SK-N-SH (cell line): ENCODE results near the gene ENKD1. TPM values are rescaled to one million over a fixed set of nuclear protein-coding genes. Genes with fewer than 3 reads are reported as not detected.

Source experiments
- CTCF ChIA-PET: fragments of 300-600, 350-600 bp; formaldehyde crosslinking; extraction: SDS; loops from one replicate; lab custom pipeline; 2021; lab: Yijun Ruan, JAX
- POLR2A ChIA-PET: fragments of 350-600 bp; sonication (Branson Sonifier 250); formaldehyde crosslinking; extraction: SDS; loops from one replicate; lab custom pipeline; 2020; ENCODE audit warnings: antibody characterized with exemption, inconsistent platforms; lab: Yijun Ruan, JAX
- DNase-seq: peaks from one replicate; pipeline ENCODE4 v3.0.0; 2012
- H2AFZ ChIP-seq: fragments of 200-600 bp; sonication (generic); 2 replicates; pipeline ENCODE4 v1.8.1; 2016; ENCODE audit warnings: antibody characterized with exemption, mild to moderate bottlenecking, low read depth
- H3F3A ChIP-seq: fragments of 200-600 bp; sonication (generic); replicated peaks from 2 replicates; pipeline ENCODE3; 2016; ENCODE audit warnings: antibody characterized with exemption, mild to moderate bottlenecking; ENCODE audit not compliant: insufficient read depth
- H3K27ac ChIP-seq, 2 experiments: fragments of 200-500 bp in 1 of 2; fragments of 200-600 bp in 1 of 2; sonication (Bioruptor generic) in 1 of 2; sonication (generic), shearing (Covaris generic) in 1 of 2; 2 replicates each; pipeline versions ENCODE4 v1.5.1 to v1.6.1; 2014 to 2016; ENCODE audit warnings: low read depth in 2 of 2, inconsistent platforms in 1 of 2, low read length in 1 of 2, mild to moderate bottlenecking in 1 of 2, mixed read lengths in 1 of 2
- H3K27me3 ChIP-seq: fragments of 200-600 bp; sonication (generic), shearing (Covaris generic); 2 replicates; pipeline ENCODE4 v1.6.1; 2016; ENCODE audit warnings: mixed run types; ENCODE audit not compliant: insufficient read depth
- H3K36me3 ChIP-seq, 2 experiments: fragments of 200-500 bp in 1 of 2; fragments of 200-600 bp in 1 of 2; sonication (Bioruptor generic) in 1 of 2; sonication (generic) in 1 of 2; replicated peaks in 1 of 2; 2 replicates each; pipeline versions ENCODE3 to v1.5.1; 2014 to 2016; ENCODE audit warnings: low read length in 1 of 2, mild to moderate bottlenecking in 1 of 2; ENCODE audit not compliant: insufficient read depth in 2 of 2, control insufficient read depth in 1 of 2
- H3K4me1 ChIP-seq, 2 experiments: fragments of 200-500 bp in 1 of 2; fragments of 200-600 bp in 1 of 2; sonication (Bioruptor generic) in 1 of 2; sonication (generic), shearing (Covaris generic) in 1 of 2; 2 replicates each; pipeline versions ENCODE4 v1.5.1 to v1.6.1; 2014 to 2016; ENCODE audit warnings: low read depth in 1 of 2, low read length in 1 of 2, mixed run types in 1 of 2; ENCODE audit not compliant: insufficient read depth in 2 of 2, control insufficient read depth in 1 of 2
- H3K4me2 ChIP-seq: fragments of 200-600 bp; sonication (generic), shearing (Covaris generic); 2 replicates; pipeline ENCODE4 v1.6.1; 2017; ENCODE audit warnings: mixed run types
- H3K4me3 ChIP-seq, 2 experiments: fragments of 200-500 bp in 1 of 2; fragments of 200-600 bp in 1 of 2; sonication (Bioruptor generic) in 1 of 2; sonication (generic), shearing (Covaris generic) in 1 of 2; 2 replicates each; pipeline versions ENCODE4 v1.5.1 to v1.8.1; 2014 to 2016; ENCODE audit warnings: low read depth in 2 of 2, inconsistent platforms in 1 of 2, low read length in 1 of 2, mild to moderate bottlenecking in 1 of 2, mixed read lengths in 1 of 2, moderate library complexity in 1 of 2
- H3K79me2 ChIP-seq: fragments of 200-600 bp; sonication (generic); 2 replicates; pipeline ENCODE4 v1.8.1; 2017; ENCODE audit warnings: mild to moderate bottlenecking; ENCODE audit not compliant: insufficient read depth
- H3K9ac ChIP-seq: fragments of 200-600 bp; sonication (generic); 2 replicates; pipeline ENCODE4 v1.6.1; 2017; ENCODE audit warnings: mixed run types
- H3K9me2 ChIP-seq: fragments of 200-600 bp; sonication (generic); 2 replicates; pipeline ENCODE4 v1.6.1; 2017; ENCODE audit warnings: mixed run types
- H3K9me3 ChIP-seq: fragments of 200-600 bp; sonication (generic); 2 replicates; pipeline ENCODE4 v1.6.1; 2017; ENCODE audit warnings: mixed run types, mild to moderate bottlenecking, moderate library complexity
- H4K20me1 ChIP-seq: fragments of 200-600 bp; sonication (generic); 2 replicates; pipeline ENCODE4 v1.6.1; 2017; ENCODE audit warnings: mild to moderate bottlenecking, mixed run types; ENCODE audit not compliant: insufficient read depth
- CTCF ChIP-seq: fragments of 200-600 bp; sonication (generic); IDR thresholded peaks from 2 replicates; pipeline ENCODE4 v1.6.1; 2017; ENCODE audit warnings: antibody characterized with exemption, mild to moderate bottlenecking, moderate library complexity
- EZH2phosphoT487 ChIP-seq: fragments of 200-600 bp; sonication (generic); IDR thresholded peaks from 2 replicates; pipeline ENCODE4 v1.6.1; 2017; ENCODE audit warnings: low read depth, mixed run types, mild to moderate bottlenecking, antibody characterized with exemption, moderate library complexity, borderline replicate concordance
- FOXJ3 ChIP-seq: sonication (generic); formaldehyde crosslinking; IDR thresholded peaks from 2 replicates; pipeline ENCODE4 v1.5.1; 2020; ENCODE audit warnings: mild to moderate bottlenecking, missing genetic modification reagents
- GABPA ChIP-seq: IDR thresholded peaks from 2 replicates; pipeline ENCODE4 v1.4.0; 2012; ENCODE audit warnings: low read depth, mild to moderate bottlenecking
- MEF2A ChIP-seq: IDR thresholded peaks from 2 replicates; pipeline ENCODE4 v1.4.0; 2012; ENCODE audit warnings: low read depth, borderline replicate concordance
- NFIC ChIP-seq: IDR thresholded peaks from 2 replicates; pipeline ENCODE4 v1.4.0; 2012; ENCODE audit warnings: borderline replicate concordance
- NRF1 ChIP-seq: IDR thresholded peaks from 2 replicates; pipeline ENCODE4 v1.6.1; 2012; ENCODE audit warnings: low read depth, mild to moderate bottlenecking, low read length
- PBX3 ChIP-seq: IDR thresholded peaks from 2 replicates; pipeline ENCODE4; 2012
- POLR2AphosphoS5 ChIP-seq: IDR thresholded peaks from 2 replicates; pipeline ENCODE4 v1.6.1; 2012; ENCODE audit warnings: low read depth, low read length
- RAD21 ChIP-seq: IDR thresholded peaks from 2 replicates; pipeline ENCODE4 v1.6.1; 2012; ENCODE audit warnings: mild to moderate bottlenecking, low read length
- REST ChIP-seq: IDR thresholded peaks from 2 replicates; pipeline ENCODE4 v1.6.1; 2012; ENCODE audit warnings: mild to moderate bottlenecking, low read depth, low read length, moderate library complexity
- RFX5 ChIP-seq: IDR thresholded peaks from 2 replicates; pipeline ENCODE4 v1.6.1; 2012; ENCODE audit warnings: mild to moderate bottlenecking, improper control_type of control experiment, low read length
- SIN3A ChIP-seq: IDR thresholded peaks from 2 replicates; pipeline ENCODE4 v1.6.1; 2012; ENCODE audit warnings: low read depth, mild to moderate bottlenecking, low read length, moderate library complexity, borderline replicate concordance
- SMC3 ChIP-seq: IDR thresholded peaks from 2 replicates; pipeline ENCODE4 v1.6.1; 2012; ENCODE audit warnings: low read depth, low read length, improper control_type of control experiment
- TEAD4 ChIP-seq: IDR thresholded peaks from 2 replicates; pipeline ENCODE4 v1.4.0; 2012; ENCODE audit warnings: mild to moderate bottlenecking, borderline replicate concordance; ENCODE audit not compliant: insufficient read depth
- USF2 ChIP-seq: fragments of 150-350 bp; IDR thresholded peaks from 2 replicates; pipeline ENCODE4 v1.6.1; 2017; ENCODE audit warnings: antibody characterized with exemption, low read length, low read depth, borderline replicate concordance
- YY1 ChIP-seq: IDR thresholded peaks from 2 replicates; pipeline ENCODE4 v1.4.0; 2012; ENCODE audit warnings: low read depth, mild to moderate bottlenecking
- ZBTB33 ChIP-seq: IDR thresholded peaks from 2 replicates; pipeline ENCODE4 v1.4.0; 2012; ENCODE audit warnings: low read depth, borderline replicate concordance
- WGBS: methylation state at CpG from one replicate; pipeline ENCODE4 v1.1.6; 2017; ENCODE audit warnings: low lambda C conversion rate; 5-methylcytosine and 5-hydroxymethylcytosine counted together
- polyA plus RNA-seq, 3 experiments: library from polyadenylated mRNA; depleted of rRNA; stranded (reverse); fragments of >200 nt; gene quantifications; 2 replicates each; pipeline ENCODE4 v1.2.3, GENCODE V29; 2012

ENKD1 gene
- polyA plus RNA-seq, 1 of the 3 experiments (the other 2 are of a cell fraction) = 21.0 TPM

- no peak overlapping the region for H2AFZ ChIP-seq
- no peak overlapping the region for H3K4me2 ChIP-seq
- H3K27me3 ChIP-seq = no peaks in the 10 kb centered on the region
- no peak overlapping the region for H3K9ac ChIP-seq
- TF ChIP-seq USF2 (no peak), NFIC (no peak), ZBTB33 (no peak), MEF2A (no peak), POLR2AphosphoS5 (no peak), SMC3 (no peak), PBX3 (no peak), YY1 (no peak), NRF1 (no peak), CTCF (no peak), RFX5 (no peak), SIN3A (no peak), TEAD4 (no peak), RAD21 (no peak), REST (no peak), GABPA (no peak), EZH2phosphoT487 (no peak), FOXJ3 (CRISPR knock-in tag) (no peak)
- TF ChIP-seq, all 33 proteins: peak for 0
- Histone ChIP-seq H3K36me3 (peaks cover 0 to 5% of the 10 kb centered on the region in 2 experiments), H3K9me3 (no peaks in the 10 kb centered on the region), H3K79me2 (no peaks in the 10 kb centered on the region), H3K9me2 (no peaks in the 10 kb centered on the region), H3K4me3 (no peak overlapping the region), H3K4me1 (peaks cover 19 to 37% of the 10 kb centered on the region in 2 experiments; a peak in 2 of 4 replicates), H3K27ac (no peak overlapping the region), H4K20me1 (no peaks in the 10 kb centered on the region), H3F3A (peaks cover 9% of the 10 kb centered on the region)
- ChIA-PET CTCF (interaction anchor here (0.6 to 18.3 kb wide), 38 partner anchors 8 to 263 kb away, joined by 3 to 246 read pairs (median 6); partner anchors contain the start of genes ACD, ATP6V0D1, CARMIL2 and CTCF), POLR2A (no interaction called here)
- 48% methylated on average over 4 of the region's 4 CpGs for WGBS
- no peak for DNase-seq
Measured at GRCh38 chr16:67672306-67672705, 5.8 kb upstream of the ENKD1 start.
